ENCODE results near the gene ZSCAN10. TPM values are rescaled to one million over a fixed set of nuclear protein-coding genes. Genes with fewer than 3 reads are reported as not detected.

ZSCAN10 gene
- total RNA-seq, 1 experiment from 2014 or later = not detected

DNA sequence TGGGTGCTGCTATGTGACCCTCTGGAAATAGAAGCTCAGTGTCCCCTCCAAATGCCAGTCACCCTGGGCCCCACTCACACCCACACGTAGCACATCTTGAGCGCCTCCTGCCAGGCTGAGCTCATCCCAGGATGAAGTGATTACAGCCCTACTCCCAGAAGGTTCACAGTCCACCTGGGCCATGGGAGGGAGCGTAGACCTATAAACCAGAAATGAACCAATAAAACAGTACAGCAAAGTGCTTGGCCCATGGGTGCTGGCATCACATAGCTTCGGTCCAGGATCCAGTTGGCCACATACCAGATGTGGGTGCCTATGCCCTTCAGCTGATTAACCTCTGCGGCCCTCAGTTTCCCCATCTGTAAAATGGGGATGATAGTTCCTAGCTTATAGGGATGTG is 60.2 kb downstream of the ZSCAN10 start:
- H3K27ac Mint-ChIP-seq (ENCODE audit: unreplicated experiment) = no peak overlapping the region
- TF ChIP-seq, protein P1, sequence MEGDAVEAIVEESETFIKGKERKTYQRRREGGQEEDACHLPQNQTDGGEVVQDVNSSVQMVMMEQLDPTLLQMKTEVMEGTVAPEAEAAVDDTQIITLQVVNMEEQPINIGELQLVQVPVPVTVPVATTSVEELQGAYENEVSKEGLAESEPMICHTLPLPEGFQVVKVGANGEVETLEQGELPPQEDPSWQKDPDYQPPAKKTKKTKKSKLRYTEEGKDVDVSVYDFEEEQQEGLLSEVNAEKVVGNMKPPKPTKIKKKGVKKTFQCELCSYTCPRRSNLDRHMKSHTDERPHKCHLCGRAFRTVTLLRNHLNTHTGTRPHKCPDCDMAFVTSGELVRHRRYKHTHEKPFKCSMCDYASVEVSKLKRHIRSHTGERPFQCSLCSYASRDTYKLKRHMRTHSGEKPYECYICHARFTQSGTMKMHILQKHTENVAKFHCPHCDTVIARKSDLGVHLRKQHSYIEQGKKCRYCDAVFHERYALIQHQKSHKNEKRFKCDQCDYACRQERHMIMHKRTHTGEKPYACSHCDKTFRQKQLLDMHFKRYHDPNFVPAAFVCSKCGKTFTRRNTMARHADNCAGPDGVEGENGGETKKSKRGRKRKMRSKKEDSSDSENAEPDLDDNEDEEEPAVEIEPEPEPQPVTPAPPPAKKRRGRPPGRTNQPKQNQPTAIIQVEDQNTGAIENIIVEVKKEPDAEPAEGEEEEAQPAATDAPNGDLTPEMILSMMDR (IDR thresholded peaks at IDR 0.05; ENCODE audit: insufficient read depth in 1 of 2, low read depth in 1 of 2, low read length in 1 of 2, severe bottlenecking in 1 of 2, unreplicated experiment in 1 of 2) = no peak
- POLR2A ChIA-PET = interaction anchor here (0.6 kb wide), 1 partner anchor 71 kb away, joined by 3 read pairs; no protein-coding TSS in a partner anchor
- intact Hi-C loops (cut with micrococcal nuclease; ENCODE audit: unreplicated experiment) = no loop called here
- H3K9me3 ChIP-seq = no peaks in the 10 kb centered on the region
- no peaks in the 10 kb centered on the region for H3K27me3 ChIP-seq (replicated peaks; ENCODE audit: control insufficient read depth, insufficient read depth, low read length)
- no peaks in the 10 kb centered on the region for H3K36me3 ChIP-seq (ENCODE audit: control insufficient read depth, insufficient read depth, low read length)
- no peaks in the 10 kb centered on the region for H3K27me3 Mint-ChIP-seq (ENCODE audit: insufficient read depth, unreplicated experiment)
- CTCF ChIA-PET = interaction anchor here (0.9 kb wide), 1 partner anchor 11 kb away, joined by 4 read pairs; no protein-coding TSS in a partner anchor
- H3K4me1 Mint-ChIP-seq (ENCODE audit: low read depth, unreplicated experiment) = no peaks in the 10 kb centered on the region
- H3K36me3 Mint-ChIP-seq (ENCODE audit: insufficient read depth, unreplicated experiment) = peaks cover under 1% of the 10 kb centered on the region
- H3K4me3 Mint-ChIP-seq (ENCODE audit: unreplicated experiment) = no peak overlapping the region
- no peaks in the 10 kb centered on the region for H3K4me1 ChIP-seq
- BruUV-seq (replicated peaks) = no TSS peak
- H3K9me3 Mint-ChIP-seq (ENCODE audit: unreplicated experiment) = no peaks in the 10 kb centered on the region
- H3K4me3 ChIP-seq (ENCODE audit: low read depth, low read length) = no peak overlapping the region
- DNase-seq = no peak

Other genes starting within 250 kb of the ZSCAN10 start
- gene PRSS22, start 241.1 kb downstream of the ZSCAN10 start, total RNA-seq (2022) = 131 TPM in 2 replicates
- gene FLYWCH2, start 216.1 kb downstream of the ZSCAN10 start, total RNA-seq (2022) = 26.0 and 28.7 TPM in 2 replicates
- gene FLYWCH1, start 187.4 kb downstream of the ZSCAN10 start, total RNA-seq (2022) = 23.3 and 27.9 TPM in 2 replicates
- gene KREMEN2, start 135.0 kb downstream of the ZSCAN10 start, total RNA-seq (2022) = 1.9 and 2.2 TPM in 2 replicates
- gene PAQR4, start 129.9 kb downstream of the ZSCAN10 start, total RNA-seq (2022) = 12.0 and 13.4 TPM in 2 replicates
- 63.3 and 73.7 TPM in 2 replicates for gene PKMYT1, start 118.8 kb downstream of the ZSCAN10 start, total RNA-seq (2022)
- 0.79 and 0.91 TPM in 2 replicates for gene CLDN9, start 86.4 kb downstream of the ZSCAN10 start, total RNA-seq (2022)
- 9.0 and 12.9 TPM in 2 replicates for gene CLDN6, start 81.1 kb downstream of the ZSCAN10 start, total RNA-seq (2022)
- gene TNFRSF12A, start 78.9 kb downstream of the ZSCAN10 start, total RNA-seq (2022) = 62.5 and 66.4 TPM in 2 replicates
- gene HCFC1R1, start 75.4 kb downstream of the ZSCAN10 start, total RNA-seq (2022) = 40.8 and 44.9 TPM in 2 replicates
- gene THOC6, start 75.3 kb downstream of the ZSCAN10 start, total RNA-seq (2022) = 46.0 and 48.0 TPM in 2 replicates
- 10.6 and 11.1 TPM in 2 replicates for gene BICDL2, start 62.4 kb downstream of the ZSCAN10 start, total RNA-seq (2022)
- 0.11 and 0.14 TPM in 2 replicates for gene MMP25, start 52.7 kb downstream of the ZSCAN10 start, total RNA-seq (2022)
- gene IL32, start 33.7 kb downstream of the ZSCAN10 start, total RNA-seq (2022) = 149 and 165 TPM in 2 replicates
- 10.3 and 13.5 TPM in 2 replicates for gene ZNF205, start 13.3 kb upstream of the ZSCAN10 start, total RNA-seq (2022)
- gene ZNF213, start 35.7 kb upstream of the ZSCAN10 start, total RNA-seq (2022) = 5.3 and 5.5 TPM in 2 replicates
- not detected in 2 replicates for gene OR1F1, start 88.9 kb upstream of the ZSCAN10 start, total RNA-seq (2022)
- gene ZNF200, start 135.9 kb upstream of the ZSCAN10 start, total RNA-seq (2022) = 11.3 and 12.1 TPM in 2 replicates
- gene MEFV, start 157.3 kb upstream of the ZSCAN10 start, total RNA-seq (2022) = not detected in 2 replicates
- gene ZNF263, start 184.2 kb upstream of the ZSCAN10 start, total RNA-seq (2022) = 37.0 and 37.4 TPM in 2 replicates
- 3.7 and 5.2 TPM in 2 replicates for gene TIGD7, start 206.1 kb upstream of the ZSCAN10 start, total RNA-seq (2022)
- gene ZNF75A, start 206.2 kb upstream of the ZSCAN10 start, total RNA-seq (2022) = 28.4 and 29.1 TPM in 2 replicates